OCI-LY7 (cell line): ENCODE data around the gene ALPL. TPM values are rescaled to one million over a fixed set of nuclear protein-coding genes. Genes with fewer than 3 reads are reported as not detected.
"Not testable (repeated sequence)": the region's sequence is repeated elsewhere in the genome, so short reads cannot be mapped to it uniquely, and the experiment has no call there.

Source experiments
- BruUV-seq: library from RNA; stranded (reverse); fragments of 400-500 nt; replicated peaks from 2 replicates; lab custom pipeline; 2021; lab: Mats Ljungman, UMichigan
- CTCF ChIA-PET: fragments of 300-600 bp; sonication (Branson Sonifier 250); formaldehyde crosslinking; loops from one replicate; lab custom pipeline; 2022; ENCODE audit warnings: antibody characterized with exemption; ENCODE audit not compliant: unreplicated experiment; lab: Charles Lee
- POLR2A ChIA-PET: fragments of 300-600 bp; sonication (Branson Sonifier 250); formaldehyde crosslinking; loops from one replicate; lab custom pipeline; 2022; ENCODE audit warnings: antibody characterized with exemption; lab: Charles Lee
- DNase-seq: peaks from one replicate; pipeline ENCODE4 v3.0.0-alpha.2; 2015; ENCODE audit warnings: low spot score
- H2AFZ ChIP-seq: fragments of 200-600 bp; sonication (generic), shearing (Covaris generic); 2 replicates; pipeline ENCODE4 v1.6.1; 2014; ENCODE audit warnings: mild to moderate bottlenecking, antibody characterized with exemption, low read length, moderate library complexity
- H3K27ac ChIP-seq: fragments of 200-600 bp; sonication (generic); 2 replicates; pipeline ENCODE4 v1.5.1; 2014; ENCODE audit warnings: mixed run types, low read depth, mild to moderate bottlenecking, moderate library complexity, low read length, inconsistent platforms; ENCODE audit not compliant: poor library complexity, severe bottlenecking
- H3K36me3 ChIP-seq: fragments of 200-600 bp; sonication (generic); 2 replicates; pipeline ENCODE4 v1.6.1; 2014; ENCODE audit warnings: mild to moderate bottlenecking, antibody characterized with exemption, low read length, moderate library complexity, mixed read lengths; ENCODE audit not compliant: insufficient read depth
- H3K4me1 ChIP-seq: fragments of 200-600 bp; sonication (generic); 2 replicates; pipeline ENCODE4 v1.5.1; 2014; ENCODE audit warnings: mild to moderate bottlenecking, low read length; ENCODE audit not compliant: insufficient read depth, poor library complexity, severe bottlenecking
- H3K4me2 ChIP-seq: fragments of 200-600 bp; sonication (generic); 2 replicates; pipeline ENCODE4 v1.6.1; 2014; ENCODE audit warnings: mild to moderate bottlenecking, low read length
- H3K4me3 ChIP-seq: fragments of 200-600 bp; sonication (generic); 2 replicates; pipeline ENCODE4 v1.5.1; 2014; ENCODE audit warnings: mild to moderate bottlenecking, low read depth, low read length; ENCODE audit not compliant: poor library complexity, severe bottlenecking
- H3K79me2 ChIP-seq: fragments of 200-600 bp; sonication (generic); 2 replicates; pipeline ENCODE4 v1.6.1; 2016; ENCODE audit warnings: low read depth, mild to moderate bottlenecking, low read length, moderate library complexity, mixed read lengths; ENCODE audit not compliant: insufficient read depth
- H3K9me2 ChIP-seq: fragments of 200-600 bp; sonication (generic); 2 replicates; pipeline ENCODE4 v1.6.1; 2016; ENCODE audit warnings: mild to moderate bottlenecking, low read length, mixed read lengths; ENCODE audit not compliant: insufficient read depth
- H3K9me3 ChIP-seq: fragments of 200-600 bp; sonication (generic); 2 replicates; pipeline ENCODE4 v1.6.1; 2014; ENCODE audit warnings: mild to moderate bottlenecking, mixed run types, low read length, mixed read lengths
- H4K20me1 ChIP-seq: fragments of 200-600 bp; sonication (generic); 2 replicates; pipeline ENCODE4 v1.6.1; 2014; ENCODE audit warnings: mild to moderate bottlenecking, antibody characterized with exemption, low read length, moderate library complexity, mixed read lengths; ENCODE audit not compliant: insufficient read depth
- EZH2phosphoT487 ChIP-seq: fragments of 200-600 bp; sonication (generic); IDR thresholded peaks from 2 replicates; pipeline ENCODE4 v1.6.1; 2018; ENCODE audit warnings: low read depth, borderline replicate concordance, mild to moderate bottlenecking, mixed run types, antibody characterized with exemption, low read length, moderate library complexity, mixed read lengths
- intact Hi-C: fragments of 100-400 bp; cut with micrococcal nuclease; formaldehyde crosslinking; loops from one replicate; pipeline ENCODE4 v1.10.0; 2022; ENCODE audit not compliant: unreplicated experiment
- total RNA-seq, 2 experiments: library from RNA; depleted of rRNA in 1 of 2; stranded (reverse); fragments of >200 nt in 1 of 2; shearing (Covaris generic) in 1 of 2; gene quantifications; 2 replicates each; pipeline ENCODE4 v1.2.3, GENCODE V29; 2014 to 2022
- TF ChIP-seq, protein P1 (sequence below): fragments of 200-600 bp; sonication (generic); conservative IDR thresholded peaks from 2 replicates; pipeline ENCODE4 v1.5.1; 2014; ENCODE audit warnings: mild to moderate bottlenecking, antibody characterized with exemption, low read length, moderate library complexity, mixed read lengths

ALPL gene
- total RNA-seq, 2 experiments from 2014 or later, result not detected

- intact Hi-C loops, result no loop called here
- Histone ChIP-seq H4K20me1 (no peaks in the 10 kb centered on the region), H3K4me3 (no peak overlapping the region), H3K9me3 (no peaks in the 10 kb centered on the region), H3K4me1 (no peaks in the 10 kb centered on the region), H2AFZ (no peak overlapping the region), H3K27ac (no peak overlapping the region), H3K4me2 (no peak overlapping the region), H3K79me2 (no peaks in the 10 kb centered on the region), H3K36me3 (no peaks in the 10 kb centered on the region), H3K9me2 (no peaks in the 10 kb centered on the region)
- TF ChIP-seq, protein P1, sequence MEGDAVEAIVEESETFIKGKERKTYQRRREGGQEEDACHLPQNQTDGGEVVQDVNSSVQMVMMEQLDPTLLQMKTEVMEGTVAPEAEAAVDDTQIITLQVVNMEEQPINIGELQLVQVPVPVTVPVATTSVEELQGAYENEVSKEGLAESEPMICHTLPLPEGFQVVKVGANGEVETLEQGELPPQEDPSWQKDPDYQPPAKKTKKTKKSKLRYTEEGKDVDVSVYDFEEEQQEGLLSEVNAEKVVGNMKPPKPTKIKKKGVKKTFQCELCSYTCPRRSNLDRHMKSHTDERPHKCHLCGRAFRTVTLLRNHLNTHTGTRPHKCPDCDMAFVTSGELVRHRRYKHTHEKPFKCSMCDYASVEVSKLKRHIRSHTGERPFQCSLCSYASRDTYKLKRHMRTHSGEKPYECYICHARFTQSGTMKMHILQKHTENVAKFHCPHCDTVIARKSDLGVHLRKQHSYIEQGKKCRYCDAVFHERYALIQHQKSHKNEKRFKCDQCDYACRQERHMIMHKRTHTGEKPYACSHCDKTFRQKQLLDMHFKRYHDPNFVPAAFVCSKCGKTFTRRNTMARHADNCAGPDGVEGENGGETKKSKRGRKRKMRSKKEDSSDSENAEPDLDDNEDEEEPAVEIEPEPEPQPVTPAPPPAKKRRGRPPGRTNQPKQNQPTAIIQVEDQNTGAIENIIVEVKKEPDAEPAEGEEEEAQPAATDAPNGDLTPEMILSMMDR, result no peak
- no peak for TF ChIP-seq EZH2phosphoT487
- DNase-seq, result no peak
- ChIA-PET CTCF (no interaction called here), POLR2A (no interaction called here)
- BruUV-seq, result no TSS peak
Observed at GRCh38 chr1:21469581-21469980, 39.6 kb upstream of the ALPL start.

GRCh38 chr1:21472861-21473260 is 36.4 kb upstream of the ALPL start:
- Histone ChIP-seq H3K27ac (no peak overlapping the region), H3K4me3 (no peak overlapping the region), H4K20me1 (no peaks in the 10 kb centered on the region), H3K9me2 (no peaks in the 10 kb centered on the region), H3K79me2 (no peaks in the 10 kb centered on the region), H3K4me1 (no peaks in the 10 kb centered on the region), H2AFZ (no peak overlapping the region), H3K4me2 (no peak overlapping the region), H3K9me3 (no peaks in the 10 kb centered on the region), H3K36me3 (no peaks in the 10 kb centered on the region)
- BruUV-seq, result no TSS peak
- DNase-seq, result no peak
- CTCF ChIA-PET, result no interaction called here
- POLR2A ChIA-PET, result no interaction called here
- intact Hi-C loops, result no loop called here
- TF ChIP-seq, protein P1, result no peak
- no peak for TF ChIP-seq EZH2phosphoT487

GRCh38 chr1:21478356-21478755 is 30.9 kb upstream of the ALPL start:
- POLR2A ChIA-PET, result no interaction called here
- no TSS peak for BruUV-seq
- Histone ChIP-seq H3K36me3 (no peaks in the 10 kb centered on the region), H3K79me2 (no peaks in the 10 kb centered on the region), H2AFZ (no peak overlapping the region), H3K4me1 (no peaks in the 10 kb centered on the region), H3K9me3 (no peaks in the 10 kb centered on the region), H3K9me2 (no peaks in the 10 kb centered on the region), H3K4me2 (no peak overlapping the region), H3K4me3 (no peak overlapping the region), H3K27ac (no peak overlapping the region), H4K20me1 (no peaks in the 10 kb centered on the region)
- no peak for DNase-seq
- intact Hi-C loops, result no loop called here
- CTCF ChIA-PET, result no interaction called here
- TF ChIP-seq EZH2phosphoT487, result no peak
- TF ChIP-seq, protein P1, result no peak

DNA sequence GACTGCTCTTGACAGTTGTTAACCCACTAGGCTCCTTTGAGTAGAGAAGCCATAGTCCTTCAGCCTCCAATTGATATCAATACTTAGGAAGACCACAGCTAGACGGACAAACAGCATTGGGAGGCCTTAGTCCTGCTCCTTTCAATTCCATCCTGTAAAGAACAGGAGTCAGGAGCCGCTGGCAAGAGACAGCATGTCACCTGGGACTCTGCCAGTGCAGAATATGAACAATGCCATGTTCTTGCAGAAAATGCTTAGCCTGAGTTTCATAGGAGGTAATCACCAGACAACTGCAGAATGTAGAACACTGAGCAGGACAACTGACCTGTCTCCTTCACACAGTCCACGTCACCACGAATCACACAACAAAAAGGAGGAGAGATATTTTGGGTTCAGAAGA is 25.3 kb upstream of the ALPL start:
- H3K9me3 ChIP-seq, H3K36me3 ChIP-seq, CTCF ChIA-PET, POLR2A ChIA-PET, H3K4me2 ChIP-seq, intact Hi-C loops, H3K9me2 ChIP-seq, H3K4me1 ChIP-seq, H3K27ac ChIP-seq, BruUV-seq, H4K20me1 ChIP-seq, H3K4me3 ChIP-seq, H2AFZ ChIP-seq, H3K79me2 ChIP-seq, DNase-seq: not testable (repeated sequence)
